ENCODE data around the gene WNT5A.
A peak's percentile ranks its signal among the peaks of the same experiment; 100 is the strongest.

The WNT5A gene

DNA sequence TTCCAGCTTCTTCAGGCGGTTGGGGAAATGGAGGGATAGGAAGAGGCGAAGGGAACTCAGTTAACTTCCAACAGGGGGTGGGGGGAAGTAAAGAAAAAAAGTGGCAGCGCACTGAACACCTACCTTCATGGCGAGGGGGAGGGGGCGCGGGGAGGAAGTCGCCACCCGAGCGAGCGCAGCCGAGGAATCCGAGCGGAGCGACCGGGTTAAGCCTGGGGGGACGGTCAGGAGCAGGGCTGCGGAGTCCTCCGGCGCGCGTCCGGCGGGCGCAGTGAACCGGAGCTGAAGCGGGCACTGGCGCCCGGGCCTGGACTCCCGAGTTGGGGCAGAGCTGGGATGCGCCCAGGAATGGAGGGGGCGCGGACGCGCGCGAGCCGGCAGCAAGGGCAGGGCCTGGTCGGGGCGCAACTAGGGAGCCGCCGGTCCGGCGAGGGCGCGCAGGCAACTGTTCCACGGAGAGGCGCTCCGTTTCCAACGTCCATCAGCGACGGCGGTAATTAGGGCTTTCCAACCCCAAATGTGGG, at the start of gene WNT5A:
Gene WNT5A, minus strand, starts transcription at position 450 of the 524 bp plus-strand sequence. Its CDS starts 321 bp downstream, at position 129.
- TF ChIP-seq CTCF (conservative IDR thresholded peaks at IDR 0.05), result peak; percentile 22; the same call in 1 of the 2 replicates
- peak within 1 kb of the TSS; percentile 63 for H3K27ac ChIP-seq

GRCh38 chr3:55534876-55535275, 47.8 kb upstream of the WNT5A start:
- no peak for TF ChIP-seq CTCF (conservative IDR thresholded peaks at IDR 0.05)
- no peak overlapping the region for H3K27ac ChIP-seq

- TF ChIP-seq CTCF (conservative IDR thresholded peaks at IDR 0.05), result no peak
- H3K27ac ChIP-seq, result no peak overlapping the region
Observed at GRCh38 chr3:55532806-55533205, 45.7 kb upstream of the WNT5A start.

DNA sequence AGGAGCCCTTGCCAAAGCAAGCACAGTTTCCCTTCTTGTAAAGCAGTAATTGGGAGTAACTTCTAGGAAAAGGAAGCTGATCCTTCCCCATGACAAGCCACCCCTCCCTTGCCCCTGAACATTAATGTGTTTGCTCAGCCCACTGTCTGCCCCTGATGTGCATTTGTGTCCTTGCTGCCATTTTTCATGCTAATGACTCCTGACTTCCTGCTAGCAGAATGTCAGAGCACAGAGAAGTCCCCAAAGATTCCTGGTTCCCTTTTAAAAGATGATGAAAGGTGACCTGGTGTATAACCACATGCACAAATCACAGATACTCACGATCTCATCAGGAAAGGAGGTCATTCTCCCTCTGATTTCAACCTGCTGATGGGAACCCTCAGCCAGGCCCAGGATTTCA, 44.2 kb upstream of the WNT5A start:
- no peak overlapping the region for H3K27ac ChIP-seq
- TF ChIP-seq CTCF (conservative IDR thresholded peaks at IDR 0.05), result no peak

DNA sequence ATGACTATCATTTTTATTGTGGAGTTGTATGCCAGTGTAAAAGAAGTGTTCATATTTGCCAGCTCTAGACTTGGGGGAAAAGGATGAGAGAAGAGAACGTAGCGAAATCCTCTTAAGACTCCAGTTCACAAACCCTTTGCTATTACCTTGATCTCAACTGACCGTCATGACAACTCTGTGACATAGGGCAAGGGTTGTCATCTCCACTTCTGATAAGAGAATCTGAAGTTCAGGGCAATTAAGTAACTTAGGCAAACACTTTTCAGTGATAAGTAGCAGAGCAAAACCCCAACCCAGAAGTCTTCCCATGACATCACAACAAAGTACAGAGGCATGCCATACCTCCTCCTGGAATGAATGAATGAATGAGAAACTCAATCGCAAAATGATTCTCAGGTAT, 40.3 kb upstream of the WNT5A start:
- H3K27ac ChIP-seq, result peak overlapping the region; percentile 63; the same call in 1 of the 2 replicates
- TF ChIP-seq CTCF (conservative IDR thresholded peaks at IDR 0.05), result no peak

DNA sequence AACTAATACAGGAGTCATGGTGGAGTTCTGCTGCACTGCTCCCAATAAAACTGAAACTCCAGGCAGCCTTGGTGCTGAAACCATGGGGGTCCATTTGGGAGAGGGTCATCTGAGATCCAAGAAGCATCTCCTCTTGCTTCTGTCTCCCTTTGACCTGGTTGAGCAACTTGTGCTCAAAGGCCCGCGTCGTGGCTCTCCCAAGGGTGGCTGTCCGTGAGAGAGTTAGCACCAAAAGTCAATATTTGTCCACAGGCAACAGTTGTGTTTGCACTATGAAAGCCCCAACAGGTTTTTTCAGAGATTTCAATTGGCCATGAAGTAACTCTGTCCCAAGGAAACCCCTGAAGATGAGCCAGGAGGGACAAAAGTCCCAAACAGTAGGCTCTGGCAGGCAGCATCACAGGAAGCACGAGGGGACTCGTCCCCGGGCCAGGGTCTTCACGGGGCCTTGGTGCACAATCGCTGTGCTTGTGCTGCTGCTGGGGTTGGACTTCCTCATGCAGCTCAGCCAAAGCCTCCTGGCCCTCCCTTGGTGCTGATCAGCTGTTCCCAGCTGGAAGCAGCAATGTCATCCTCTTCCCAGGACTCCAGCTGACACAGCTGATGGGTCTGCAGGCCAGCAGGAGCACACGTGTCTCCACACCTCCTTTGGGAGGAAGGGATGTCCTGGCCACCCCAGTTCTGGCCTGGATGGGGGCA, 39.4 kb upstream of the WNT5A start:
- TF ChIP-seq CTCF (conservative IDR thresholded peaks at IDR 0.05), result no peak
- peak overlapping the region; percentile 63 for H3K27ac ChIP-seq

DNA sequence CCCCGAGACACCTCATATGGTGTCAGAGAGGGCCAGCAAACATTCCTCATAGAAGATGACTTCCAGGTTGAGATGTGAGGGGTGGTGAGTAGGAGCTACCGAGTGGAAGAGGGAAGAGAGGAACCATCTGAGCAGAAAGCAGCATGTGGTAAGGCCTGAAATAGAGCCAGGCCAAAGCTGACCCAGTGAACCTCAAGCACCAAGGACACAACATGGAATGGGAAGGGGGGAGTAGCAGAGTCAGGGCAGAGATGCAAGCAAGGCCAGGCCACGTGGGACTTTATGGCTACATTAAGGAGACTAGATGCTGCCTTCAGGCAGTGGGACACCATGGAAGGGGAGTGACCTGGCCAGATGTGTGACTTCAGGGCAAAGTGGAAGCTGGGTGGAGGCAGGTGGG, 38.3 kb upstream of the WNT5A start:
- TF ChIP-seq CTCF (conservative IDR thresholded peaks at IDR 0.05), result no peak
- peak overlapping the region; percentile 63; the same call in 1 of the 2 replicates for H3K27ac ChIP-seq
